ENCODE results near the gene VMAC.

DNA sequence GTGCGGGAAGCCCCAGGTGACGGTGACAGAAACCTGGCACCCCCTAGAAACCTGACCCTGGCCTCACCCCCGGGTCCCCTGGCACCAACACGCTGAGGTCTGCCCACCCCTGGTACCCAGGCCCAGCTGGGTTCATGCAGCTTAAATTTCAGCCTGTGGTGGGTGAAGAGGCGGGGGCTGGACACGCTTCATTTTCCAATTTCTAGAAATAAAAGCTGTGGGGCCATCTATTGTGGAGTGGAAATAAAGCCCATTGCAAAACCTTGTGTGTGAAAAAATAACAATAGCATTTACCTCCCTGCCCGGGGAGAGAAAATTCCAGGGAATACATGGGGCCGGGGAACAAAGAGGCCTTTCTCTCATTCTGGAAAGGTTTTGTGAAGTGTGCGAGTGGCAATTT is 26.8 kb upstream of the VMAC start:
- TF ChIP-seq, protein P1, sequence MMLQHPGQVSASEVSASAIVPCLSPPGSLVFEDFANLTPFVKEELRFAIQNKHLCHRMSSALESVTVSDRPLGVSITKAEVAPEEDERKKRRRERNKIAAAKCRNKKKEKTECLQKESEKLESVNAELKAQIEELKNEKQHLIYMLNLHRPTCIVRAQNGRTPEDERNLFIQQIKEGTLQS (IDR thresholded peaks at IDR 0.05; ENCODE audit: insufficient read depth, low read depth, low read length), result no peak
- TF ChIP-seq EZH2 (IDR thresholded peaks at IDR 0.05; ENCODE audit: low read depth, low read length, severe bottlenecking), result no peak
- TF ChIP-seq, protein P2, sequence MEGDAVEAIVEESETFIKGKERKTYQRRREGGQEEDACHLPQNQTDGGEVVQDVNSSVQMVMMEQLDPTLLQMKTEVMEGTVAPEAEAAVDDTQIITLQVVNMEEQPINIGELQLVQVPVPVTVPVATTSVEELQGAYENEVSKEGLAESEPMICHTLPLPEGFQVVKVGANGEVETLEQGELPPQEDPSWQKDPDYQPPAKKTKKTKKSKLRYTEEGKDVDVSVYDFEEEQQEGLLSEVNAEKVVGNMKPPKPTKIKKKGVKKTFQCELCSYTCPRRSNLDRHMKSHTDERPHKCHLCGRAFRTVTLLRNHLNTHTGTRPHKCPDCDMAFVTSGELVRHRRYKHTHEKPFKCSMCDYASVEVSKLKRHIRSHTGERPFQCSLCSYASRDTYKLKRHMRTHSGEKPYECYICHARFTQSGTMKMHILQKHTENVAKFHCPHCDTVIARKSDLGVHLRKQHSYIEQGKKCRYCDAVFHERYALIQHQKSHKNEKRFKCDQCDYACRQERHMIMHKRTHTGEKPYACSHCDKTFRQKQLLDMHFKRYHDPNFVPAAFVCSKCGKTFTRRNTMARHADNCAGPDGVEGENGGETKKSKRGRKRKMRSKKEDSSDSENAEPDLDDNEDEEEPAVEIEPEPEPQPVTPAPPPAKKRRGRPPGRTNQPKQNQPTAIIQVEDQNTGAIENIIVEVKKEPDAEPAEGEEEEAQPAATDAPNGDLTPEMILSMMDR (IDR thresholded peaks at IDR 0.05; ENCODE audit: control extremely low read depth in 1 of 3, insufficient read depth in 1 of 3, low read depth in 1 of 3, low read length in 3 of 3), result no peak
